Osteoblast (primary cell): Measurements from ENCODE around the gene RNASE11. TPM values are rescaled to one million over a fixed set of nuclear protein-coding genes. Genes with fewer than 3 reads are reported as not detected.
A peak's percentile ranks its signal among the peaks of the same experiment; 100 is the strongest.

Experiments
- DNase-seq: peaks from one replicate; pipeline ENCODE4 v3.0.0; 2011; ENCODE audit warnings: low spot score, mixed read lengths; ENCODE audit not compliant: insufficient read length; ENCODE audit errors: missing footprints
- H2AFZ ChIP-seq: 2 replicates; pipeline ENCODE4 v1.6.0; 2011; ENCODE audit warnings: mild to moderate bottlenecking, low read length
- H3K27ac ChIP-seq: 2 replicates; pipeline ENCODE4 v1.5.1; 2011; ENCODE audit warnings: mild to moderate bottlenecking, low read depth, low read length, moderate library complexity
- H3K27me3 ChIP-seq: 2 replicates; pipeline ENCODE4 v1.6.0; 2012; ENCODE audit warnings: mild to moderate bottlenecking, control low read depth, inconsistent platforms, low read length, moderate library complexity; ENCODE audit not compliant: insufficient read depth
- H3K36me3 ChIP-seq: 2 replicates; pipeline ENCODE4 v1.5.1; 2011; ENCODE audit warnings: mild to moderate bottlenecking, low read length, control low read depth, moderate library complexity; ENCODE audit not compliant: insufficient read depth
- H3K4me1 ChIP-seq: 2 replicates; pipeline ENCODE4 v1.5.1; 2011; ENCODE audit warnings: mild to moderate bottlenecking, low read length, control low read depth, moderate library complexity; ENCODE audit not compliant: insufficient read depth
- H3K4me2 ChIP-seq: 2 replicates; pipeline ENCODE4 v1.6.0; 2011; ENCODE audit warnings: mild to moderate bottlenecking, low read length; ENCODE audit not compliant: insufficient read depth
- H3K4me3 ChIP-seq: fragments of 200-600 bp; sonication (generic); 3 replicates; pipeline ENCODE4 v1.5.1; 2012; ENCODE audit warnings: mild to moderate bottlenecking, low read length, inconsistent platforms; ENCODE audit not compliant: insufficient read depth
- H3K79me2 ChIP-seq: 2 replicates; pipeline ENCODE4 v1.6.0; 2012; ENCODE audit warnings: mild to moderate bottlenecking, low read length, control low read depth, inconsistent platforms; ENCODE audit not compliant: insufficient read depth
- H3K9me3 ChIP-seq: 2 replicates; pipeline ENCODE4 v1.5.1; 2011; ENCODE audit warnings: low read depth, low read length, control low read depth
- H4K20me1 ChIP-seq: 2 replicates; pipeline ENCODE4 v1.6.0; 2012; ENCODE audit warnings: mild to moderate bottlenecking, low read length, control low read depth; ENCODE audit not compliant: insufficient read depth
- total RNA-seq: library from RNA; depleted of rRNA; stranded (reverse); fragments of >200 nt; gene quantifications from 2 replicates; pipeline ENCODE4 v1.2.3, GENCODE V29; 2012
- TF ChIP-seq, protein P1 (sequence below): IDR thresholded peaks from 2 replicates; pipeline ENCODE4 v1.5.1; 2011; ENCODE audit warnings: mild to moderate bottlenecking, low read depth, low read length, moderate library complexity; ENCODE audit errors: extremely low read depth

RNASE11 gene
- total RNA-seq, 1 donor: not detected

DNA sequence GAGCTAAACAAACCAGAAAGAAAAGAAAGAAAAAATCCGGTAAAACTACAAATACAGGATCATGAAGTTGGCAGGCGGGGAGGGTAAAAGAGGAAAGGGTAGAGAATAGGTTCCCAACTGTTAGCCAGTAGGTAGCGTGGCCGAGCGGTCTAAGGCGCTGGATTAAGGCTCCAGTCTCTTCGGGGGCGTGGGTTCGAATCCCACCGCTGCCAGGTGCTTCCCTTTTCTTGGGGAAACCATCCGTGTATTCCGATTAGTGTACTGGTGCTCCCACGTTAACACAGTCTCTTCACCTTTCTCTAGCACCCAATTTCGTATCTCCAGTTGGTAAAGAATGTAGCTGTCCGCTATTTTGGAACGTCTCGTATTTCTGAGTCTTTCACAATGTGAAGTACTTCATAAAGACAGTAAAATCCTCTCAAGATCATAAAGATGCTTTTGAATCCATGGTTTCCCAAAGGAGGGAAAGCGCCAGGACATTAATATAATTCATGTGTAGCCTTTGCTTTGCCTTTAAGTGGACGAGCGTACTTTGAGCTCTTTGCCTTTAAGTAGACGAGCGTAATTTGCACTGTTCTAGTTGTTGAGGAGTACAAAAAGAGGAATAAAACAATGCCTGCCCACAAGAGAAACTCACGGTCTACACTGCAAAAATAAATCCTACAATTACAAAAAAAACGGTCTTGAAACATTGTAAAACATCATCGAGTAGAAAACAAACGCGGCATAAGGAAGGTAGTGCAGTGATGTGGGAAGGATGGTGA, 22.4 kb upstream of the RNASE11 start:
- H3K4me3 ChIP-seq: peak overlapping the region; percentile 88
- peaks cover 10% of the 10 kb centered on the region for H3K4me1 ChIP-seq
- H3K36me3 ChIP-seq: no peaks in the 10 kb centered on the region
- H3K4me2 ChIP-seq: peak overlapping the region; percentile 77
- H3K9me3 ChIP-seq: no peaks in the 10 kb centered on the region
- no peaks in the 10 kb centered on the region for H4K20me1 ChIP-seq
- no peaks in the 10 kb centered on the region for H3K27me3 ChIP-seq
- peak; percentile 86 for DNase-seq
- peak overlapping the region; percentile 94 for H2AFZ ChIP-seq
- no peaks in the 10 kb centered on the region for H3K79me2 ChIP-seq
- TF ChIP-seq, protein P1, sequence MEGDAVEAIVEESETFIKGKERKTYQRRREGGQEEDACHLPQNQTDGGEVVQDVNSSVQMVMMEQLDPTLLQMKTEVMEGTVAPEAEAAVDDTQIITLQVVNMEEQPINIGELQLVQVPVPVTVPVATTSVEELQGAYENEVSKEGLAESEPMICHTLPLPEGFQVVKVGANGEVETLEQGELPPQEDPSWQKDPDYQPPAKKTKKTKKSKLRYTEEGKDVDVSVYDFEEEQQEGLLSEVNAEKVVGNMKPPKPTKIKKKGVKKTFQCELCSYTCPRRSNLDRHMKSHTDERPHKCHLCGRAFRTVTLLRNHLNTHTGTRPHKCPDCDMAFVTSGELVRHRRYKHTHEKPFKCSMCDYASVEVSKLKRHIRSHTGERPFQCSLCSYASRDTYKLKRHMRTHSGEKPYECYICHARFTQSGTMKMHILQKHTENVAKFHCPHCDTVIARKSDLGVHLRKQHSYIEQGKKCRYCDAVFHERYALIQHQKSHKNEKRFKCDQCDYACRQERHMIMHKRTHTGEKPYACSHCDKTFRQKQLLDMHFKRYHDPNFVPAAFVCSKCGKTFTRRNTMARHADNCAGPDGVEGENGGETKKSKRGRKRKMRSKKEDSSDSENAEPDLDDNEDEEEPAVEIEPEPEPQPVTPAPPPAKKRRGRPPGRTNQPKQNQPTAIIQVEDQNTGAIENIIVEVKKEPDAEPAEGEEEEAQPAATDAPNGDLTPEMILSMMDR: no peak
- peak overlapping the region; percentile 12 for H3K27ac ChIP-seq

- H3K36me3 ChIP-seq: no peaks in the 10 kb centered on the region
- peak overlapping the region; percentile 77 for H3K4me2 ChIP-seq
- TF ChIP-seq, protein P1: peak; percentile 97
- no peaks in the 10 kb centered on the region for H4K20me1 ChIP-seq
- no peaks in the 10 kb centered on the region for H3K79me2 ChIP-seq
- peak; percentile 93 for DNase-seq
- H2AFZ ChIP-seq: peak overlapping the region; percentile 94
- peak overlapping the region; percentile 12 for H3K27ac ChIP-seq
- H3K4me3 ChIP-seq: peak overlapping the region; percentile 88
- H3K27me3 ChIP-seq: no peaks in the 10 kb centered on the region
- H3K4me1 ChIP-seq: peaks cover 5% of the 10 kb centered on the region
- no peaks in the 10 kb centered on the region for H3K9me3 ChIP-seq
Measured at GRCh38 chr14:20609215-20610001, 21.6 kb upstream of the RNASE11 start.

- H3K79me2 ChIP-seq: no peaks in the 10 kb centered on the region
- no peak overlapping the region for H3K27ac ChIP-seq
- no peaks in the 10 kb centered on the region for H3K27me3 ChIP-seq
- TF ChIP-seq, protein P1: no peak
- no peak overlapping the region for H3K4me3 ChIP-seq
- no peaks in the 10 kb centered on the region for H3K36me3 ChIP-seq
- DNase-seq: no peak
- no peak overlapping the region for H2AFZ ChIP-seq
- H3K9me3 ChIP-seq: no peaks in the 10 kb centered on the region
- no peaks in the 10 kb centered on the region for H4K20me1 ChIP-seq
- H3K4me2 ChIP-seq: peak overlapping the region; percentile 37
- peaks cover 5% of the 10 kb centered on the region for H3K4me1 ChIP-seq
Measured at GRCh38 chr14:20608383-20609110, 20.7 kb upstream of the RNASE11 start.
